ENCODE data around the gene ITPR2. TPM values are rescaled to one million over a fixed set of nuclear protein-coding genes. Genes with fewer than 3 reads are reported as not detected.

ITPR2 gene
- total RNA-seq, 6 experiments from 2014 or later = 6.9 to 8.4 (median 7.6) TPM

GRCh38 chr12:26345471-26346003, 487.5 kb downstream of the ITPR2 start:
- H3K9me3 Mint-ChIP-seq = no peaks in the 10 kb centered on the region
- TF ChIP-seq CTCF (IDR thresholded peaks at IDR 0.05) = no peak
- no peaks in the 10 kb centered on the region for H3K36me3 Mint-ChIP-seq (ENCODE audit: low read depth)
- no peak overlapping the region for H3K27ac Mint-ChIP-seq
- H3K4me1 Mint-ChIP-seq (ENCODE audit: low read depth) = peaks cover 11% of the 10 kb centered on the region
- DNase-seq = no peak
- no peak overlapping the region for H3K4me3 Mint-ChIP-seq
- no peaks in the 10 kb centered on the region; the same call in none of the 2 replicates for H3K27me3 Mint-ChIP-seq (ENCODE audit: insufficient read depth)

GRCh38 chr12:26341491-26341890, 491.5 kb downstream of the ITPR2 start:
- peaks cover 32% of the 10 kb centered on the region for H3K4me1 Mint-ChIP-seq (ENCODE audit: low read depth)
- TF ChIP-seq CTCF (IDR thresholded peaks at IDR 0.05) = no peak
- H3K9me3 Mint-ChIP-seq = no peaks in the 10 kb centered on the region

GRCh38 chr12:26340649-26341048, 492.3 kb downstream of the ITPR2 start:
- no peaks in the 10 kb centered on the region for H3K9me3 Mint-ChIP-seq
- H3K36me3 Mint-ChIP-seq (ENCODE audit: low read depth) = peaks cover 3% of the 10 kb centered on the region; the same call in 1 of the 2 replicates
- H3K4me1 Mint-ChIP-seq (ENCODE audit: low read depth) = peaks cover 29% of the 10 kb centered on the region
- no peak for DNase-seq
- H3K27ac Mint-ChIP-seq = no peak overlapping the region
- no peaks in the 10 kb centered on the region; the same call in none of the 2 replicates for H3K27me3 Mint-ChIP-seq (ENCODE audit: insufficient read depth)
- no peak overlapping the region for H3K4me3 Mint-ChIP-seq
- TF ChIP-seq CTCF (IDR thresholded peaks at IDR 0.05) = no peak

More at GRCh38 chr12:26341491-26341890, 491.5 kb downstream of the ITPR2 start:
- no peaks in the 10 kb centered on the region; the same call in 1 of the 2 replicates for H3K27me3 Mint-ChIP-seq (ENCODE audit: insufficient read depth)
- no peak overlapping the region for H3K4me3 Mint-ChIP-seq
- no peak for DNase-seq
- no peak overlapping the region for H3K27ac Mint-ChIP-seq
- H3K36me3 Mint-ChIP-seq (ENCODE audit: low read depth) = peaks cover 3% of the 10 kb centered on the region; the same call in 1 of the 2 replicates

GRCh38 chr12:26339976-26340375, 493.0 kb downstream of the ITPR2 start:
- Mint-ChIP-seq H3K4me3 (no peak overlapping the region), H3K36me3 (ENCODE audit: low read depth) (peaks cover 3% of the 10 kb centered on the region; the same call in 1 of the 2 replicates), H3K27ac (no peak overlapping the region), H3K9me3 (no peaks in the 10 kb centered on the region), H3K4me1 (ENCODE audit: low read depth) (peaks cover 26% of the 10 kb centered on the region), H3K27me3 (ENCODE audit: insufficient read depth) (no peaks in the 10 kb centered on the region; the same call in none of the 2 replicates)
- DNase-seq = no peak
- TF ChIP-seq CTCF (IDR thresholded peaks at IDR 0.05) = no peak

- H3K4me1 Mint-ChIP-seq (ENCODE audit: low read depth) = peaks cover 26% of the 10 kb centered on the region
- no peak overlapping the region for H3K4me3 Mint-ChIP-seq
- H3K27ac Mint-ChIP-seq = peak overlapping the region; percentile 64
- H3K27me3 Mint-ChIP-seq (ENCODE audit: insufficient read depth) = no peaks in the 10 kb centered on the region; the same call in none of the 2 replicates
- DNase-seq = peak; percentile 43
- H3K9me3 Mint-ChIP-seq = no peaks in the 10 kb centered on the region
- no peak for TF ChIP-seq CTCF (IDR thresholded peaks at IDR 0.05)
- H3K36me3 Mint-ChIP-seq (ENCODE audit: low read depth) = peaks cover 3% of the 10 kb centered on the region; the same call in 1 of the 2 replicates
Measured at GRCh38 chr12:26338586-26339572, 494.1 kb downstream of the ITPR2 start.

All from HFFc6 (cell line).